Effector CD4-positive, alpha-beta T cell (primary cell): ENCODE measurements around the gene ESRRB.

Source experiments
- DNase-seq: peaks from one replicate; pipeline ENCODE4 v3.0.0-alpha.2; 2020

The ESRRB gene

DNA sequence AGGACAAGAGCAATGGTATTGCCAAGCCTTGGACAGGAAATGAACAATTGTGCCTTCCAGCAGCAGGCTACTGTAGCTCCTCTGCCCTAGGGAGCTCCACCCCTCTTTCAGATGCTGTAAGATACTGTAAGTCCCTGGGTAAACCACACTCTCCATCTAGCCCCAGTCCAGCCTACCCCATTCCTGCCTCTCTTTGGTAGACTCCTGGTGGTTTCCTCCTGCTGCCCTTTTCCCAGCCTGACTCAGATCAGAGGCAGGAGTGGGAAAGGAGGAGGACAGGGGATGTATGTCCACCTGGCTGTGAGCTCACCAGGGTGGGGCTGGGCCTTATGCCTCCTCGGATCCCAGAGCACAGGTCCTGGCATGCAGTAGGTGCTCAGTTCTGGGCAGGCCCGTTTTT lies 174.6 kb downstream of the ESRRB start:
- no peak for DNase-seq

DNA sequence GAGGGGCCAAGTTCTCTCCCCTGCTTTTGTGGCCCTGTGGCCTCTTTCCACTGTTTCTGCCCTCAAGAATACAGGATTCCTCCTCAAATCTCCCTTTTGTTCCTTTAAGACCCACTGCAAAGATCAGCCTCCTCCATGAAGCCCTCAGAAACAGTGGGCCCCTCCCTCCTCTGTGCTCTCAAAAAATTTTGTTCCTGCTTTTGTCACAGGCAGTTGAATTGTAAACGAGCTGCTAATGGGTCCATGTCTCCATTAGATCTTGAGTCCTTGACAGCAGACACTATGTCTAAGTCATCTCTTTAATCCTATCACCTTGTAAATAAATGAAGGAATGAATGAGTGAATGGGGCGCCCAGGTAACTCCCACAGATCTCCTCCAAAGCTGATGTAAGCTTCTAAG lies 175.2 kb downstream of the ESRRB start:
- DNase-seq = no peak
